Sigmoid colon (tissue), 3 donors: ENCODE results near the gene SULF2.

Source experiments
- POLR2A ChIP-seq, 2 donors: fragments of 450-650 bp; IDR thresholded peaks; one replicate each; pipeline ENCODE4 v1.6.1; 2016; ENCODE audit warnings: antibody characterized with exemption in 2 of 2, mild to moderate bottlenecking in 2 of 2, moderate library complexity in 2 of 2
- TF ChIP-seq, protein P1 (sequence below), 4 experiments: fragments of 450-650 bp in 3 of 4; fragments of 200-600 bp in 1 of 4; IDR thresholded peaks; one replicate each; pipeline ENCODE4 v1.5.1; 2016 to 2019; ENCODE audit warnings: antibody characterized with exemption in 4 of 4, mild to moderate bottlenecking in 3 of 4, moderate library complexity in 2 of 4

DNA sequence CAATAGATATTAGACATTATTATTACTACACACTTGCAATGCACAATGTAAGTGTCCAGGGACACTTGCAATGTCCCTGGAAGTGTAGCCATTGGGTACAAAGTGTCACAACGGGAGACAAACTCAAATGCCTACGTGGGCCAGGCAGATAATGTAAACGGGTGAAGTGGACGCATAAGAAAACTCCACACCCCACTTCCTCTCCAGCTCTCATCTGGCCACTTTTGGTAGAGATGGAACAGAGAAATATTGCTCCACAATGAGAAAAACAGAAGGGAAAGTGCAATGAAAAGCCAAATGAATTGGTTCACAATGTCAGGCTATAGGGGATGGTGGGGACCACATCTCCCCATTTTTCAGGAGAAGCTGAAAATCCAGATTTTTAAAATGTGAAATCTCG, 9.4 kb downstream of the SULF2 start:
- no peak for TF ChIP-seq POLR2A (IDR thresholded peaks at IDR 0.05)
- TF ChIP-seq, protein P1, sequence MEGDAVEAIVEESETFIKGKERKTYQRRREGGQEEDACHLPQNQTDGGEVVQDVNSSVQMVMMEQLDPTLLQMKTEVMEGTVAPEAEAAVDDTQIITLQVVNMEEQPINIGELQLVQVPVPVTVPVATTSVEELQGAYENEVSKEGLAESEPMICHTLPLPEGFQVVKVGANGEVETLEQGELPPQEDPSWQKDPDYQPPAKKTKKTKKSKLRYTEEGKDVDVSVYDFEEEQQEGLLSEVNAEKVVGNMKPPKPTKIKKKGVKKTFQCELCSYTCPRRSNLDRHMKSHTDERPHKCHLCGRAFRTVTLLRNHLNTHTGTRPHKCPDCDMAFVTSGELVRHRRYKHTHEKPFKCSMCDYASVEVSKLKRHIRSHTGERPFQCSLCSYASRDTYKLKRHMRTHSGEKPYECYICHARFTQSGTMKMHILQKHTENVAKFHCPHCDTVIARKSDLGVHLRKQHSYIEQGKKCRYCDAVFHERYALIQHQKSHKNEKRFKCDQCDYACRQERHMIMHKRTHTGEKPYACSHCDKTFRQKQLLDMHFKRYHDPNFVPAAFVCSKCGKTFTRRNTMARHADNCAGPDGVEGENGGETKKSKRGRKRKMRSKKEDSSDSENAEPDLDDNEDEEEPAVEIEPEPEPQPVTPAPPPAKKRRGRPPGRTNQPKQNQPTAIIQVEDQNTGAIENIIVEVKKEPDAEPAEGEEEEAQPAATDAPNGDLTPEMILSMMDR (IDR thresholded peaks at IDR 0.05): no peak
